ENCODE results near the gene TRUB2.

Gene TRUB2

GRCh38 chr9:128322404-128323211 lies at the start of gene TRUB2, which contains the start of gene COQ4:
TRUB2 (minus strand) TSS chr9:128322447; CDS start chr9:128322408, 39 bp downstream.
COQ4 (plus strand) TSS chr9:128322839; CDS start chr9:128322859, 20 bp downstream.
- peak; percentile 91 for DNase-seq (ENCODE audit: low read depth)

GRCh38 chr9:128371630-128372117 lies 49.4 kb upstream of the TRUB2 start:
- DNase-seq (ENCODE audit: low read depth) = no peak

- DNase-seq (ENCODE audit: low read depth) = peak; percentile 95
These were observed 48.7 kb upstream of the TRUB2 start, which contains the start of gene URM1 for GRCh38 chr9:128370752-128371629. URM1 (plus strand) TSS chr9:128371374; CDS start chr9:128371381, 7 bp downstream.

- DNase-seq (ENCODE audit: low read depth) = no peak
These were observed 48.1 kb upstream of the TRUB2 start for GRCh38 chr9:128370367-128370751.

- DNase-seq (ENCODE audit: low read depth) = no peak
These were observed 46.9 kb upstream of the TRUB2 start for GRCh38 chr9:128369024-128369706.

- DNase-seq (ENCODE audit: low read depth) = no peak
These were observed 43.3 kb upstream of the TRUB2 start for GRCh38 chr9:128365525-128365924.

GRCh38 chr9:128362774-128363173 lies 40.5 kb upstream of the TRUB2 start:
- DNase-seq (ENCODE audit: low read depth) = no peak

- peak; percentile 40 for DNase-seq (ENCODE audit: low read depth)
These were observed 39.9 kb upstream of the TRUB2 start for GRCh38 chr9:128361986-128362646.

- no peak for DNase-seq (ENCODE audit: low read depth)
These were observed 39.2 kb upstream of the TRUB2 start for GRCh38 chr9:128361296-128361985.

GRCh38 chr9:128360826-128361225 lies 38.6 kb upstream of the TRUB2 start:
- no peak for DNase-seq (ENCODE audit: low read depth)

GRCh38 chr9:128358861-128359260 lies 36.6 kb upstream of the TRUB2 start:
- no peak for DNase-seq (ENCODE audit: low read depth)

GRCh38 chr9:128358090-128358489 lies 35.8 kb upstream of the TRUB2 start:
- DNase-seq (ENCODE audit: low read depth) = no peak

GRCh38 chr9:128355451-128355850 lies 33.2 kb upstream of the TRUB2 start:
- DNase-seq (ENCODE audit: low read depth) = no peak

- no peak for DNase-seq (ENCODE audit: low read depth)
These were observed 27.5 kb upstream of the TRUB2 start for GRCh38 chr9:128349772-128350171.

- DNase-seq (ENCODE audit: low read depth) = no peak
These were observed 26.9 kb upstream of the TRUB2 start for GRCh38 chr9:128349125-128349524.

- DNase-seq (ENCODE audit: low read depth) = no peak
These were observed 22.8 kb upstream of the TRUB2 start for GRCh38 chr9:128344931-128345605.

- no peak for DNase-seq (ENCODE audit: low read depth)
These were observed 21.6 kb upstream of the TRUB2 start for GRCh38 chr9:128343855-128344254.

- no peak for DNase-seq (ENCODE audit: low read depth)
These were observed 20.9 kb upstream of the TRUB2 start for GRCh38 chr9:128342971-128343680.

- DNase-seq (ENCODE audit: low read depth) = peak; percentile 46
These were observed 19.2 kb upstream of the TRUB2 start for GRCh38 chr9:128341435-128341849.

Measured in stimulated activated CD8-positive, alpha-beta memory T cell treated with anti-CD3 and anti-CD28 coated beads, Interleukin-4, amount 100 ng/mL, for 24 hours (primary cell).